Measurements from ENCODE around the gene CCDC186.
"Not testable (repeated sequence)": the region's sequence is repeated elsewhere in the genome, so short reads cannot be mapped to it uniquely, and the experiment has no call there.

Gene CCDC186

DNA sequence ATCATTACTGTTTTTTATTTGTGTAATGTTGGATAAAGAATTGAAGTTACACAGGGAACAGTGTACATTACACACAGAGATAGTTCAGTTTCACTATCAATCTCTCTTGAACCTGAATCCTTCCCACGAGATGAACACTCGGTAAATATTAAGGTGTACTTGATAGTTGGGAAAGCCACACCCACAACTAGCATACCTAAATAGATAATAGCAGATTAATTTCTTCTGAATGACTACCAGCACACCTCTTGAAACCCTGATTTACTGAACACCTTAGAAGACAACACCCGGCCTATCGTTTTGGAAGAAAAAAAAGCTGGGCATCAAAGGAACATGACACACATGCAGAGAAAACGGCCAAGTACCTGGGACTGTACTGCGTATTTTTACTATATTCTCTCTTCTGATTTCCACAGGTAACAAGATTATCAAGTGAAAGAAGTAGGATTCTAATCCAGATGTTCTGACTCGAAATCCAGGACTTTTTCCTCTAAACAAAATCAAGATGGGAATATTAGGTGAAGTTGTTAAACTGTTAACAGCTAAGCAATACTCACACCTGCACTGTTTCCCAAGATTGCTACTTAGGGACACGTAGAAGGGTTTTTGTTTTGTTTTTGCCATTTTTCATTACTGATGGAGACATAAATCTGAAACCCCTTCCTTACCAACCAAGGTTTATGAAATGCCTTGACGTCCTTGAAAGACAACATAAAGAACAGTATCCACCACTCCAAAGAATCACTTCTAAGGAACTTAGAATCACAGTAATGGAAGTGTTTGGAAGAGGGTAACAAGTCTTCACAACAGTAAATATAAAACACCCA lies 1.0 kb downstream of the CCDC186 start:
- DNase-seq: no peak

DNA sequence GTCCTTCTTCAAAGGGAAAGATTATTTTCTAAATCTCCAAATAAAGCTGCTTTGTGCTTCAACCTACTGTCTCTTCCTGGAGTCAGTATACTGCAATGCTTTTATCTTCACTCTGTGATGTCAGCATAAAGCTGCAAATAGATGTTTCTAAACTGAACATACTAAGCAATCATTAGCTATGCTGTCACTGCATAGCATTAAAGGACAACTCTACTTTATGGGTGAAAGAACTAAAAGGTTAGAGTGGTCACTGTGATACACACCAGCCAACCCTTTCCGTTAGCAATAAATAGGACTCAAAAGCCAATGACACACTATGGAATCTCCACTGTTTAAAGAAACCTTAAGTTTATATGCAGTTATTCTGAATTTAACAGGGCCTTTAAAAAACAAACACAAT lies 1.8 kb downstream of the CCDC186 start:
- DNase-seq: no peak

DNA sequence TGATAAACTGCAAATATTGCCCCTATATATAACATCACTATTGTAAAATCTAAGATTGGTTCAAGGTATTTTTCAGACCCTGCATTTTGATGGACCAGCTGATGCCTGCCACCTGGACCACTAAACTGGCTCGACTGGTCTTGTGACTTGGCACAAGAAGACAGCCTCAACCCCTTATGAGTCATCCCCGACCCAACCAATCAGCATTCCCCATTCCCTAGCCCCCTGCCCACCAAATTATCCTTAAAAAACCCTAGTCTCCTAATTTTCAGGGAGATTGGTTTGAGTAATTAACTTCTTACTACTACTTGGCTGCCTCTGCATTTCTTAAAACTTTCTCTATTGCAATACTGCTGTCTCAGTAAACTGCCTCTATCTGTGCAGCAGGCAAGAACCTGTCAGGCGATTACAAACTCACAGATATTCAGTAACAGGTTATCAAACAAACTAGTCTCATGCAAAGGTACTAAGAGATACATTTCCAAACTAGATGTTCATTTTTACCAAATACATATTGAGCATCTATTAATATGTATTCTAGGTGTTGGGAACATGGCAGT lies 5.5 kb downstream of the CCDC186 start:
- DNase-seq: no peak

DNA sequence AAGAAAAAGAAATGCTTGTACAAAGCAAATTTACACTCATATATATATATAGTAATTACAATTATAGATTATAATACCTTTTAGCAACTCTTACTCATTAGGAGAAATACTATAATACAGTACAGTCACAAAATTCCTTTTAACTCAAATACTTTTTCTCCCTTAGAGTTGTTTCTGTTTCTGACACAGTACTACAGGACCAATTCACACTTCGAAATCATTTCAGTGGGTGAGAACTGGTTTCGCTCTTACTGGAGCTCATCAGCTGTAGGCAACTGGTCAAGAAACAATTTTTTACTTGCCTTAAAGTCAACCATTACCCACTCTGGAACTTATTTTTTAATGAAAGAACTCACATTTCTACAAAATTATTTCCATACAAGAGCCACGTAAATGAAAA lies 6.0 kb downstream of the CCDC186 start:
- DNase-seq: no peak

DNA sequence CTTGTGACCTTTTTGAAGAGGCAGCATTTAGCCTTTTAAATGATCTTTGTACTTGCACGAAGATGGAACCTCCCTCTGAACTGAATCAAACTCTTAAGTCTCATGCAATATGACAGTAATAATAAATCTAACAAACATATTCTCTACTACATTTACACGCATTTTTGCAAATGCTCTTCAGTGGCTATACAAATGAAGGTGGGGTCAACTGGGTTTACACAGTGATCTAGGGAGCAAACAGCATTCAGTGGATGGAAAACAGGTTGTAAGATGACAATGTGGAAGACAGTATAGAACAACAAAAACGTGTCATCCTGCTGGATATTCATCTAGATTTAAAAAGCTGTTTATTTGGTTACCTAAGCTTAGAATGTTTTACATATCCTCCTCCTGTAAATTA lies 7.5 kb downstream of the CCDC186 start:
- no peak for DNase-seq

DNA sequence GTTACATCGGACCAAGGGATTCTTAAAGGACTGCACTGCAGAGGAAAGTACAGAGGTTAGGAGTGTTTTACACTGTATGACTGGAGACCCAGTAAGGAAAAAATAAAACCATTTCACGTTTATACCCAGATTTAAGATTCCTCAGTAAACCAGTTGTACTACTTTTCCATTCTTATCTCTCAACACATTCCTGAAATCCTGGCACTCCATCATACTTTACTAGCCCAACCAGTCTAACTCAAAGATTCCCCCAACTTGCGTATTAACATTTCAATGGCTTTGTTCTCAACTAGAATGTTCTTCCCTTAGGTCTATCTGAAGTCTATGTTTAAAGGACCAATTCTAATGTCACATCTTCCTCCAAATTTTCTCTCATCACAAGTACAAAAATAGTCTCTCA lies 8.0 kb downstream of the CCDC186 start:
- DNase-seq: no peak

DNA sequence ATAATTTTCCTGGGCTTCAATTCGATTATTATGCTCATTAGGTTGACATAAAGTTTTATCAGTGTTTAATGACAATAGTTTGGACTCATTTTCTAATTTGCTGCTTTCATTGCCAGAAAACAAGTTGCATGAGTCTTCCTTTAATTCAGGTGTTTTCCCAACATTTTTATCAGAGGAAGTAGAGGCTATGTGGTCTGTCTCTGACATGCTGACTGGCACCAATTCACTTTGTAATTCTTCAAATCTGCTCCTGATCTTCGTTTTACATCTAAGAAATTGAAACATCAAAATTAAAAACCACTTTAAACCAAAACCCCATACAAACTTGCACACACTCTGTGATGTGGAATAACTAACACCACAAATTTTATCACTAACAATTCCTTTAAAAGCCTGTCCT lies 10.9 kb downstream of the CCDC186 start:
- no peak for DNase-seq

DNA sequence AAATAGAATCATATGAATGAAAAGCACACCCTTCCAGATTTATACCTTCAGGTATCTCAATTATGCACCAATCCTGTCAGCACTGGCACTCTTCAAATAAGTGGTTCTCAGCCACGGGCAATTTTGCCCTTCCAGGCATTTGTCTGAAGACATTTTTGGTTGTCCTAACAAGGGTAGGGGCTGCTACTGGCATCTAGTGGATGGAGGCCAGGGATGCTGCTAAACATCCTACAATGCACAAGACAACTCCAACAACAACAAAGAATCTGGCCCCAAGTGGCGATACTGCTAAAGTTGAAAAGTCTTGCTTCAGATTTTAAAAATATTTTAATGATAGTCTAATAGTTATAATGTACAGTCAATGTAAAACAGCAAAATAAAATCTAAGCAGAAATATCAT lies 16.1 kb downstream of the CCDC186 start:
- DNase-seq: no peak

DNA sequence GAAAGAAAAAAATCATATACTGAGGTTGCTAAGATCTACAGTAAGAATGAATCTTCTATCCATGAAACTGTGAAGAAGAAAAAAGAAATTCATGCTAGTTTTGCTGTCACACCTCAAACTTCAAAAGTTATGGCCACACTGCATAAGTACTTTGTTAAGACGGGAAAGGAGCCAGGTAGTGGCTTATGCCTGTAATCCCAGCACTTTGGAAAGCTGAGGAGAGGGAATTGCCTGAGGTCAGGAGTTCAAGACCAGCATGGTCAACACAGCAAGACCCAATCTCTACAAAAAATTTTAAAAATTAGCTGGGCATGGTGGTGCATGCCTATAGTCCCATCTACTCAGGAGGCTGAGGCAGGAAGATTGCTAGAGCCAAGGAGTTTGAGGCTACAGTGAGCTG lies 22.1 kb downstream of the CCDC186 start:
- no peak for DNase-seq

DNA sequence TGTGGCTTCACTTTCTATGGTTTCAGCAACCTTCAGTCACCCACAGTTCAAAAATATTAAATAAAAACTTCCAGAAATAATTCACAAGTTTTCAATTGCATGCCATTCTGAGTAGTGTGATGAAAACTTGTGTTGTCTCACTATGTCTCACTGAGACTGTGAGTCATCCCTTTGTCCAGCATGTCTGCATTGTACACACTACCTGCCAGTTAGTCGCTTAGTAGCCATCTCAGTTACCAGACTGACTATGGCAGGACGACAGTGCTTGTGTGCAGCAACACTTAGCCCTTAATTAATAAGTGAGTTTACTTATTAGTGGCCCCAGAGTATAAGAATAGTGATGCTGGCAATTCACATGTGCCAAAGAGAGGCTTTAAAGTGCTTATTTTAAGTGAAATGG lies 22.5 kb downstream of the CCDC186 start:
- no peak for DNase-seq

DNA sequence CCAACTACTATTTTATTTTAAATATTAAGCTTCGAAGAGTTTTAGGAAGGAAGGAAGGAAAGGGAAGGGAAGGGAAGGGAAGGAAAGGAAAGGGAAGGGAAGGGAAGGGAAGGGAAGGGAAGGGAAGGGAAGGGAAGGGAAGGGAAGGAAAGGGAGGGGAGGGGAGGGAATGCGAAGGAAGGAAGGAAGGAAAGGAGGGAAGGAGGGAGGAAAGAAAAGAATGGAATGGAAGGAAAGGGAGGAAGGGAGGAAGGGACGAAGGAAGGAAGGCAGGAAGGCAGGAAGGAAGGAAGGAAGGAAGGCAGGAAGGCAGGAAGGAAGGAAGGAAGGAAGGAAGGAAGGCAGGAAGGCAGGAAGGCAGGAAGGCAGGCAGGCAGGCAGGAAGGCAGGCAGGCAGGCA lies 24.5 kb downstream of the CCDC186 start:
- not testable (repeated sequence) for DNase-seq

DNA sequence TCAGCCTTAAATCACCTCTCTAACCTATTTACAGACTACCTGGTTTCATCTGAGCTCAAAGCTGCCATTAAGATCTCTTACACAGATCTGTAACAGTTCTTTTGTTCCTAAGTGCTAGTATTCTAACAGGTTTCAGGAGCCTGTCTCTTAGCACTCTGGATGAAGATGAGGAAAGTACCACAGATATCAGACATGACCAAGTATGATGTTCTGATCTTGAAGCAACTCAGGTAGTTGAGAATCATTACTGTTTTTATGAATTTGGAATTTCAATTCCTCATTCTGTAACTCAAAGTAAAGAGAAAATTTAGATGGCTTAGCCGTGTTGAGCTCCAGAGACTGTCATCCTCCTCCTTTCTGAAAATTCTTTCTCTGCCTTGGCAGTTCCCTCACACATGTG lies 30.8 kb downstream of the CCDC186 start:
- no peak for DNase-seq

DNA sequence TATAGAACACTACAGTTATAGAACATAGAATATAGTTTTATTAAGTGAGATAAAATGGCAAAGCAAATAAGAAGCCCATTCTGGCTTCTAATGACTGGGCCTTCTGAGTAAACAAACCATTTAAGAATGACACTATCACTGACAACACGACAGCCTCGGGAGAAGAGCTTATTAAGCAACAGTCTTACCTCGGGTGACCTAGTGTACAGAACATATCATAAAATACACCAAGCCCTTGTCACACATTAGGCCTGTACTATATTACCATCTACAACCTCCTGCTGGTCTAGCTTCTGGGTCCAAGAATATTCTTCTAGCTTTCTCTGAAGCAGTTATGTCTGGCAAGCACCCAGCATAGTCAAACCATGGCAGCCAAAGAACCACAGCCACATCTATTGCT lies 32.0 kb downstream of the CCDC186 start:
- no peak for DNase-seq

DNA sequence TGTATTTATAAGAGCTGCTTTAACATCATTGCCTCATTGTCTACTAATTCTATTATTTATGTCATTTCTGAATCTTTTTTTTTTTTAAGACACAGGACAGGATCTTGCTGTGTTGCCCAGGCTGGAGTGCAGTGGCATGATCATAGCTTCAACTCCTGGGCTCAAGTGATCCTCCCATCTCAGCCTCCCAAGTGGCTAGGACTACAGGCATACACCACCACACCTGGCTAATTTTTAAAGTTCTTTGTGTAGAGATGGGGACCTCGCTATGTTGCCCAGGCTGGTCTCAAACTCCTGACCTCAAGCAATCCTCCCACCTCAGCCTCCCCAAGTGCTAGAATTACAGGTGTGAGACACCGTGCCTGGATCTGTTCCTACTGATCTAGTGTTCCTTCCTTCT lies 33.2 kb downstream of the CCDC186 start:
- not testable (repeated sequence) for DNase-seq

DNA sequence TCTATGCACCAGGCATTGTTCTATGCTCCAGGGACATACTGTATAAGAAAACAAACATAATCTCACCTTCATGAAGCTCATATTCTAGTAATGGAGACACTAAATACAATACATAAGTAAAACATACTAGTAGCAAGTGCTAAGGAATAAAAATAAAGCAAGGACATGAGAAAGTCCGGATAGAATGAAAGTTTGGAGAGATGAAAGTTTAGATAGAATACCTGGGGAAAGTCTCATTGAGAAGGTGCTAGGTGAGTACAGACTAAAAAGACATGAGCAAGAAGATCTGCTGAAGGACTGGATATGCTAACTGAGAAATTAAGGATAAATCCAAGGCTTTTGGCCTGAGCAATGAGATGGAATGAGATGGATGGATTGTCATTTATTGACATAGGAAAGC lies 34.0 kb downstream of the CCDC186 start:
- no peak for DNase-seq

DNA sequence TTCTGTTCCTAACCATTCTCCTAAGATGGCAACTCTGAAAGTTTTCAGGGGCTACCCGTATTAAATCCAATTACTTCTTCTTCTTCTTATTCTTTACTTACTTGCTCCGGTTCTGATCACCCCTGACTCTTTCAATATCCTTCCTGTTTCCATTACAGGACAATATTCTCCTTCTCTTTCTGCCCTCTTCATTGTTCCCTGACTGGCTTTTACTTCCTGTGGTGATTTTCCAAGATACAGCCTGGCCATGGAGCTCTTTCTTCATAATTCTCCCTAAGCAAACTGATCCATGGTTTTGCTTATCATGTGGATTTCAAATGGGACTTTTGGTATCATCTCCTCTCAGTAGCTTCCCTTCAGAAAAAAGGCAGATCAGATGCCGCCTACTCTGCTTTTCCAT lies 35.4 kb downstream of the CCDC186 start:
- no peak for DNase-seq

DNA sequence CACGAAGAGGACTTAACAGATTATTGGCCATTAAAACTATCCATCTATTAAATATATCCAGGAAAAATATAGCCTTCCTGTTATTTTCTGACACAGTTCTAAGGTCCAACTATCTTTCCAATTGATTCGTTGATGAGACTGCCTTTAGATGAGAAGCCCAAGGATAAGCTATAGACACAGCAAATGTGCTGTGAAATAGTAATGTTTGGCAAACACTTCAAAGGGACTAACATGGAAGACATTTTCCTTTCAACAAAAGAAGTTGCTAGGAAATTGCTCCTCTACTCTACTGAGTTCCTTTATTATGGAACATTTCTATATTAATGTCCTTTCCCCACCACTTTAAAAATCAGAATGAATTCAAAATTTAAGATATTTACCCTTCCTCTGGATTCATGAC lies 38.5 kb downstream of the CCDC186 start:
- DNase-seq: no peak

DNA sequence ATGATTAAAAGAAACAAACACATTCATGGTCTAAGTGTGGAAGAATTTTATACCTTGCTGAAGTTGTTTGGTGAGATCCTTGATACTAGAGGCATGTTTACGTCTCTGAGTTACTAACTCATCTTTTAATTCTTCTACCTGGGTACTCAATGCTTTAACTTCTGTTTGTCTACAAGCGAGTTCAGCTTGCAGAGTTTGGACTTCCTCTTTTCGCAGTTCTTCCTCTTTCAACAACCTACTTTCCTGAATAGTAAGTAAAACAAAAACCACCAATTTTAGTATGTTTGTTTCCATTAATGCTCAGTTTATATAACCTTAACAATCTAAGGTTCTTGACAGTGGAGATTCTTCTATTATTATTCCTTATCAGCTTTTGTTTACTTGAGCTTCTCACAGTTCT lies 42.9 kb downstream of the CCDC186 start:
- DNase-seq: no peak

DNA sequence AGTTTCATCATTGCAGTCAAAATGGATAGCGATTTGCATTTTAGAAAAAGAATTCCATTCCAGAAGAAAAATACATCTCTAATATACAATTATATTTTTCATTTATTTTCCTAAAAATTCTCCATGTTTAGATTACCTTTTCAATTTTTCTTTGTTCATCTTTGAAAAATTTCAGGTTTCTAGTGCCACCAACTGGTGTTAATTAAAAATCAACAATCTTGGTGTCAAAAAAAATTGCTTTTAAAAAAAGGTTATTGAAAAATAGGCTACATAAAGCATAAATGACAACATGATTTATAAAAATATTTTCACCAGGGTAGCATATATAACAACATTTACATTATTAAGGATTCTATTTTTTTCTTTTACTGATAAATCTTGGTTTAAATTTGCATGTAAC lies 53.0 kb downstream of the CCDC186 start:
- DNase-seq: no peak

DNA sequence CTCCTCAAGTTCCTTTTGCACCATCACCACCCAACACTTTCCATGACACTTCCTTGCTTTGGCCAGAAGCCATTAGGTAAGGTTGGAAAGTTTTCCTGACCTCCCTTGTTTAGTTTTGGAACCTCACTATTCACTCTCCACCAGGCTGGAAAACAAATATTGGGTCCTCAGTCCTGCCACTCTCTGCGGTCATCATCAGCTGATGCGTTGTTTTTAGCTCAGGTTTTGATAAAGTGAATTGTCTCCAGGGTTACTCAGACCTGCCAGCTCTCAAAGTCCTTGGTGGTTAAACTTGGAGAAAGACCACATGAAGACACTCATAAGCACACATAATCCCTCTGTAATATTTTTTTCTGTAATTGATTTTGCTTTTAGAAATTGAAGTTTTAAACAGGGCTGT lies 55.5 kb downstream of the CCDC186 start:
- DNase-seq: no peak

DNA sequence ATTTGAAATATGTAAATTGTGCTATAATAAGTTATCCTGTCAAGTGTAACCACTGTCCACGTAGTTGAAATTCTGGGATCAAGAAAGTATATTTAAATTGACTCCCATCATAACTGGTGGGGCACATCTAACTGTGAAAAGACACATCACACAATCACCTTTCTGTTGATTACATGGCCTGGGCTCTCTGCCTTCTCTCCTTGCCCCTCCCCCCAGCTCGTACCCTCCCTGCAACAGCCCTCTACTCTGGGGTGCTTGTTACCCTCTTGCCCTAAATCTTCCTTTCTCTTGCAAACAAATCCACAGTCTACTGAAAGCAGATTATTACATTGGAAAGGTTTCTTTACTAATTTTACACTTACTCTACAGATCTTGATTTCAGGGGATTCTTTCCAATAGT lies 56.3 kb downstream of the CCDC186 start:
- no peak for DNase-seq

DNA sequence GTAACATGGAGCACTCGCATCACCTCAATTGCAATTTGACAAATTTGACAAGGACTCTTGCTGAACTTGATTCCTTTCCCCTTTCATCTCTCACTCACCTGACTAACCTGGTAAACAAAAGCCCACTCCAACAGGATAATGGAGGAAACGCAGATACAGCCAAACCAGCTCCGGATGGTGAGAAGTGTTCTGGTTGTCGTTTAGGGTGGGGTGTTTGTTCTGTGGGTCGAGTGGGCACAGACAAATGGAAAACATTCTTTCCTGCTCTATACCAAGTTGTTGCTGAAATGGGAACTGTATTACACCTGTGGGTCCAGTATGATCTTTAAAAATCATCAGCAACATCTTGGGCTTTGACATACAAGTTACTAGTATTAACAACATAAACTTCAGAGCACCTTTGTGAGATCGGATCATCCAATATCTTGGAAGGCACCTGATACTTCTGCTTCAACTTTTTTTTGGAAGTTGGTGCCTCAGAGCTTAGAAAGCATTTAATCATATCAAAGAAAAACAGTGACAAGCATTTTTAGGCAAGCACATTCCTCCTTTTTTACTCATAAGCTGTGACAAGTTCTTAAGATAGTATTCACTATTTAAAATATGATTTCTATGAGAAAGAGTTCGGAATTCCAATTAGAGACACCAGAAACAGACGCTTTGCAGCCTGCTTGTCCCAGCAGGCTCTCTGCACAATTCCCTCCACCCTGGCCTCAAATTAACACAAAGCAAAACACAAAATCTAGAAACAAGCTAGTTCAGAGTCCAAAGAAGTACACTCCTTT lies 58.1 kb downstream of the CCDC186 start:
- no peak for DNase-seq

DNA sequence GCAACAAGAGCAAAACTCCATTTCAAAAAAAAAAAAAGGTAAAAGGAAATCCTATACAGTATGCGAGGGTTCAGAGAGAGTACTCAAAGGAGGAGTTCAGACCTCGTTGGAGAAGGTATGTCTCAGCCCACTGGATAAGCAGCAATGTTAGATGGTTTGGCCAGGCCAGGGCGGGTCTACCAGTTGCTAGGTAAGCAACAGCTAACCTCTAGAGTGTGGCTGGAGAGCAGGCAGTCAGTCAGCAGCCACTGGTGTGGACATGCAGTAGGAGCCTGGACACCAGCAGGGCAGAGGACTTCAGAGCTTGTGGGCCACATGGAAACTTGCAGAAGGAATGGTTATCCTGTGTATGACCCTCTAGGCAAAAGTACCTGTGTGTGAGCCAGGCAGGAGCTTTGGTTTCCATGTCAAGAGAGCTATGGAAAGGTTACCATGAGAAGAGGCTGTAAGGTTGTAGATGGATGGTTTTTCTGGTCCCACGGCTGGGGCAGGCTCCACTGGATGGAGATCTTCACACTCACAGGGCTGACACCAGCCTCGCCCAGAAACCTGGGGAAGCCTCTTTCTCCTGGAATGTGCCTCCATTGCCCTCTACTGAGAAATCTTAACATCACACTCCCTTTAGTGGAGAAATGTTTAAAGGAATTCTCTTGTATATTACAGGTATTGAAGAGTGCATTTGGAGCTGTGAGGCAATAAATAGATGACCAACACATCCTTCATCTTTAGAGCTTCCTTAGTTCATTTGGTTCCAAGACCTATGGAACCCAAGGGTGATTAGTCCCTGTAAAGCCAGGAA lies 63.6 kb downstream of the CCDC186 start:
- DNase-seq: no peak
